Mesenchymal stem cell (in vitro differentiated cells and primary cell): ENCODE measurements around the gene ABTB2.
A peak's percentile ranks its signal among the peaks of the same experiment; 100 is the strongest.

Source experiments
- DNase-seq: peaks from one replicate; pipeline ENCODE4 v3.0.0-alpha.2; 2013
- H2AFZ ChIP-seq: one replicate; pipeline ENCODE4 v1.6.1; 2013; ENCODE audit warnings: low read depth, mild to moderate bottlenecking, control low read depth, inconsistent platforms, low read length, moderate library complexity
- H2AK5ac ChIP-seq: 2 replicates; pipeline ENCODE4 v1.6.1; 2013; ENCODE audit warnings: low read length, moderate library complexity, mild to moderate bottlenecking, inconsistent platforms; ENCODE audit not compliant: severe bottlenecking
- H2BK120ac ChIP-seq: one replicate; pipeline ENCODE4 v1.6.1; 2013; ENCODE audit warnings: low read depth, mild to moderate bottlenecking, inconsistent platforms, low read length, moderate library complexity
- H2BK12ac ChIP-seq, 2 experiments: one replicate each; pipeline ENCODE4 v1.6.1; 2013; ENCODE audit warnings: inconsistent platforms in 2 of 2, low read length in 2 of 2, mild to moderate bottlenecking in 2 of 2, moderate library complexity in 2 of 2, control low read depth in 1 of 2
- H2BK15ac ChIP-seq: one replicate; pipeline ENCODE4 v1.6.1; 2013; ENCODE audit warnings: mild to moderate bottlenecking, low read depth, inconsistent platforms; ENCODE audit not compliant: poor library complexity, severe bottlenecking
- H2BK5ac ChIP-seq: 2 replicates; pipeline ENCODE4 v1.6.1; 2013; ENCODE audit warnings: low read depth, mild to moderate bottlenecking, low read length, control low read depth, inconsistent platforms; ENCODE audit not compliant: poor library complexity, severe bottlenecking
- H3K14ac ChIP-seq, 2 experiments: one replicate each; pipeline ENCODE4 v1.6.1; 2013; ENCODE audit warnings: inconsistent platforms in 2 of 2, low read length in 2 of 2, control low read depth in 1 of 2, mild to moderate bottlenecking in 1 of 2, moderate library complexity in 1 of 2
- H3K18ac ChIP-seq, 2 experiments: one replicate each; pipeline ENCODE4 v1.6.1; 2013; ENCODE audit warnings: inconsistent platforms in 2 of 2, low read length in 2 of 2, control low read depth in 1 of 2, low read depth in 1 of 2, mild to moderate bottlenecking in 1 of 2
- H3K23ac ChIP-seq, 2 experiments: one replicate each; pipeline ENCODE4 v1.6.1; 2013; ENCODE audit warnings: inconsistent platforms in 2 of 2, low read length in 2 of 2, mild to moderate bottlenecking in 2 of 2, moderate library complexity in 2 of 2, control low read depth in 1 of 2
- H3K27ac ChIP-seq: 2 replicates; pipeline ENCODE4 v1.5.1; 2013; ENCODE audit warnings: mild to moderate bottlenecking, moderate library complexity, low read length, control low read depth, inconsistent platforms; ENCODE audit not compliant: poor library complexity, severe bottlenecking
- H3K27me3 ChIP-seq, 2 experiments: 2 replicates each; pipeline versions ENCODE4 v1.6.1 to v1.7.0; 2013; ENCODE audit warnings: low read length in 2 of 2, mild to moderate bottlenecking in 2 of 2, moderate library complexity in 2 of 2, control low read depth in 1 of 2, inconsistent platforms in 1 of 2; ENCODE audit not compliant: control insufficient read depth in 1 of 2, insufficient read depth in 1 of 2
- H3K36me3 ChIP-seq, 2 experiments: 2 replicates each; pipeline versions ENCODE4 v1.6.1 to v1.7.0; 2013; ENCODE audit warnings: low read length in 2 of 2, control low read depth in 1 of 2, inconsistent platforms in 1 of 2, low read depth in 1 of 2, mild to moderate bottlenecking in 1 of 2; ENCODE audit not compliant: insufficient read depth in 2 of 2, control insufficient read depth in 1 of 2
- H3K4ac ChIP-seq, 2 experiments: one replicate each; pipeline ENCODE4 v1.6.1; 2013; ENCODE audit warnings: inconsistent platforms in 2 of 2, low read length in 2 of 2, mild to moderate bottlenecking in 2 of 2, moderate library complexity in 2 of 2, control low read depth in 1 of 2, low read depth in 1 of 2
- H3K4me1 ChIP-seq: 2 replicates; pipeline ENCODE4 v1.6.1; 2013; ENCODE audit warnings: low read depth, low read length, control low read depth; ENCODE audit not compliant: control insufficient read depth, insufficient read depth
- H3K4me2 ChIP-seq: 2 replicates; pipeline ENCODE4 v1.6.1; 2013; ENCODE audit warnings: low read length, mild to moderate bottlenecking, inconsistent platforms; ENCODE audit not compliant: poor library complexity, severe bottlenecking
- H3K4me3 ChIP-seq, 2 experiments: 2 replicates each; pipeline versions ENCODE4 v1.5.1 to v1.7.0; 2013; ENCODE audit warnings: low read length in 2 of 2, mild to moderate bottlenecking in 2 of 2, control low read depth in 1 of 2, low read depth in 1 of 2; ENCODE audit not compliant: insufficient read depth in 1 of 2
- H3K79me1 ChIP-seq: replicated peaks from 2 replicates; pipeline ENCODE4 v1.6.1; 2013; ENCODE audit warnings: mild to moderate bottlenecking, control low read depth, low read length, inconsistent platforms; ENCODE audit not compliant: poor library complexity, severe bottlenecking
- H3K9ac ChIP-seq: 2 replicates; pipeline ENCODE4 v1.7.0; 2013; ENCODE audit warnings: mild to moderate bottlenecking, low read length, moderate library complexity
- H3K9me3 ChIP-seq: 2 replicates; pipeline ENCODE4 v1.7.0; 2013; ENCODE audit warnings: mild to moderate bottlenecking, low read length; ENCODE audit not compliant: control insufficient read depth
- H4K8ac ChIP-seq: one replicate; pipeline ENCODE4 v1.6.1; 2013; ENCODE audit warnings: inconsistent platforms, mild to moderate bottlenecking, low read length, moderate library complexity
- H4K91ac ChIP-seq: one replicate; pipeline ENCODE4 v1.6.1; 2013; ENCODE audit warnings: mild to moderate bottlenecking, low read length, inconsistent platforms
- WGBS: methylation state at CpG from one replicate; pipeline ENCODE4 v1.1.7; 2013; ENCODE audit warnings: mixed read lengths; 5-methylcytosine and 5-hydroxymethylcytosine counted together

ABTB2 gene

GRCh38 chr11:34300926-34301295, 56.9 kb downstream of the ABTB2 start:
- no peak for DNase-seq
- Histone ChIP-seq H3K36me3 (no peaks in the 10 kb centered on the region), H2BK12ac (no peak overlapping the region), H4K8ac (no peak overlapping the region), H2BK15ac (no peak overlapping the region), H3K4ac (no peak overlapping the region), H3K23ac (no peak overlapping the region), H3K79me1 (peaks cover 23% of the 10 kb centered on the region), H3K4me3 (no peak overlapping the region), H3K27me3 (no peaks in the 10 kb centered on the region), H3K27ac (peak overlapping the region; percentile 57), H3K18ac (peak overlapping the region in 1 of 2 experiments; percentile 62), H2AFZ (no peak overlapping the region), H3K9me3 (no peaks in the 10 kb centered on the region), H2BK120ac (no peak overlapping the region), H3K14ac (no peak overlapping the region), H3K9ac (no peak overlapping the region), H2BK5ac (peak overlapping the region; percentile 36), H4K91ac (no peak overlapping the region), H3K4me2 (no peak overlapping the region), H2AK5ac (peak overlapping the region; percentile 71), H3K4me1 (peaks cover 21% of the 10 kb centered on the region)
- 88% methylated on average over 2 of the region's 3 CpGs for WGBS

- Histone ChIP-seq H3K18ac (no peak overlapping the region), H3K9me3 (no peaks in the 10 kb centered on the region), H2BK120ac (no peak overlapping the region), H4K8ac (no peak overlapping the region), H3K36me3 (no peaks in the 10 kb centered on the region), H3K4me2 (no peak overlapping the region), H3K79me1 (peaks cover 28% of the 10 kb centered on the region), H4K91ac (no peak overlapping the region), H3K4me1 (peaks cover 21% of the 10 kb centered on the region), H3K4ac (no peak overlapping the region), H3K9ac (no peak overlapping the region), H3K23ac (no peak overlapping the region), H3K4me3 (no peak overlapping the region), H2AFZ (no peak overlapping the region), H2AK5ac (peak overlapping the region; percentile 71), H2BK5ac (no peak overlapping the region), H3K27me3 (no peaks in the 10 kb centered on the region), H3K14ac (no peak overlapping the region), H2BK12ac (no peak overlapping the region), H2BK15ac (no peak overlapping the region), H3K27ac (peak overlapping the region; percentile 57)
- no peak for DNase-seq
- 90% methylated on average over 9 of the region's 11 CpGs for WGBS
Observed at GRCh38 chr11:34300026-34300925, 57.5 kb downstream of the ABTB2 start.

- H4K91ac ChIP-seq, result no peak overlapping the region
- H3K23ac ChIP-seq, result no peak overlapping the region
- no peak overlapping the region for H2BK12ac ChIP-seq
- no peak overlapping the region for H2BK15ac ChIP-seq
- H3K18ac ChIP-seq, result no peak overlapping the region
- H4K8ac ChIP-seq, result no peak overlapping the region
- H3K4ac ChIP-seq, result no peak overlapping the region
- no peak overlapping the region for H2BK120ac ChIP-seq
- H3K4me3 ChIP-seq, result no peak overlapping the region
- H3K9me3 ChIP-seq, result no peaks in the 10 kb centered on the region
- H3K79me1 ChIP-seq, result peaks cover 29% of the 10 kb centered on the region
- no peak overlapping the region for H3K4me2 ChIP-seq
- H3K27me3 ChIP-seq, result no peaks in the 10 kb centered on the region
- no peak overlapping the region for H3K27ac ChIP-seq
- H3K4me1 ChIP-seq, result peaks cover 18% of the 10 kb centered on the region
- H3K14ac ChIP-seq, result no peak overlapping the region
- H2BK5ac ChIP-seq, result no peak overlapping the region
- 70% methylated on average over 11 of the region's 11 CpGs for WGBS
- peak overlapping the region; percentile 63 for H2AK5ac ChIP-seq
- no peak overlapping the region for H2AFZ ChIP-seq
- H3K36me3 ChIP-seq, result no peaks in the 10 kb centered on the region
- H3K9ac ChIP-seq, result no peak overlapping the region
- no peak for DNase-seq
Observed at GRCh38 chr11:34299284-34299972, 58.4 kb downstream of the ABTB2 start.

- H2BK15ac ChIP-seq, result no peak overlapping the region
- no peak overlapping the region for H2AFZ ChIP-seq
- no peak overlapping the region for H3K9ac ChIP-seq
- H2BK5ac ChIP-seq, result no peak overlapping the region
- 95% methylated on average over 1 of the region's 2 CpGs for WGBS
- no peak overlapping the region for H2AK5ac ChIP-seq
- no peak overlapping the region for H3K23ac ChIP-seq
- no peaks in the 10 kb centered on the region for H3K27me3 ChIP-seq
- H3K18ac ChIP-seq, result no peak overlapping the region
- no peak overlapping the region for H4K8ac ChIP-seq
- no peak overlapping the region for H3K27ac ChIP-seq
- no peak overlapping the region for H2BK12ac ChIP-seq
- H2BK120ac ChIP-seq, result no peak overlapping the region
- no peak overlapping the region for H3K4me3 ChIP-seq
- no peak overlapping the region for H3K4ac ChIP-seq
- no peaks in the 10 kb centered on the region for H3K9me3 ChIP-seq
- no peak overlapping the region for H4K91ac ChIP-seq
- H3K4me2 ChIP-seq, result no peak overlapping the region
- no peak for DNase-seq
- no peaks in the 10 kb centered on the region for H3K36me3 ChIP-seq
- H3K4me1 ChIP-seq, result peaks cover 18% of the 10 kb centered on the region
- H3K79me1 ChIP-seq, result peaks cover 31% of the 10 kb centered on the region
- no peak overlapping the region for H3K14ac ChIP-seq
Observed at GRCh38 chr11:34298871-34299270, 58.9 kb downstream of the ABTB2 start.
